ENCODE data around the gene MMP2.

DNA sequence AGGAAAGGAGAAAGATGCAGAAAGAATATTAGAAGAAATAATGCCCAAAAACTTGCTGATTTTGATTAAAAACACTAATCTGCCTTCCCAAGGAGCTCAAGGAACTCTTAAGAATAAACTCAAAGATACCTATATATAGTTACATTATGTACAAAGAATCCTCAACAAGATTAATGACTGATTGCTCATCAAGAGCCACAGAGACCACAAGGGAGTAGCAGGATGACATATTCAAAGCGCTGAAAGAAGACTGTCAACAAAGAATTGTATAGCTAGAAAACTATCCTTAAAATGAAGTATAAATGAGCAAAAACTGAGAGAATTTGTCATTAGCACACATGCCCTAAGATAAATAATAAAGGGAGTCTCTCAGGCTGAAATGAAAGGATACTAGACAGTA, 36.1 kb downstream of the MMP2 start:
- TF ChIP-seq, protein P1, sequence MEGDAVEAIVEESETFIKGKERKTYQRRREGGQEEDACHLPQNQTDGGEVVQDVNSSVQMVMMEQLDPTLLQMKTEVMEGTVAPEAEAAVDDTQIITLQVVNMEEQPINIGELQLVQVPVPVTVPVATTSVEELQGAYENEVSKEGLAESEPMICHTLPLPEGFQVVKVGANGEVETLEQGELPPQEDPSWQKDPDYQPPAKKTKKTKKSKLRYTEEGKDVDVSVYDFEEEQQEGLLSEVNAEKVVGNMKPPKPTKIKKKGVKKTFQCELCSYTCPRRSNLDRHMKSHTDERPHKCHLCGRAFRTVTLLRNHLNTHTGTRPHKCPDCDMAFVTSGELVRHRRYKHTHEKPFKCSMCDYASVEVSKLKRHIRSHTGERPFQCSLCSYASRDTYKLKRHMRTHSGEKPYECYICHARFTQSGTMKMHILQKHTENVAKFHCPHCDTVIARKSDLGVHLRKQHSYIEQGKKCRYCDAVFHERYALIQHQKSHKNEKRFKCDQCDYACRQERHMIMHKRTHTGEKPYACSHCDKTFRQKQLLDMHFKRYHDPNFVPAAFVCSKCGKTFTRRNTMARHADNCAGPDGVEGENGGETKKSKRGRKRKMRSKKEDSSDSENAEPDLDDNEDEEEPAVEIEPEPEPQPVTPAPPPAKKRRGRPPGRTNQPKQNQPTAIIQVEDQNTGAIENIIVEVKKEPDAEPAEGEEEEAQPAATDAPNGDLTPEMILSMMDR (IDR thresholded peaks at IDR 0.05): no peak
- no peak for TF ChIP-seq POLR2A (IDR thresholded peaks at IDR 0.05)
- TF ChIP-seq EP300 (IDR thresholded peaks at IDR 0.05): no peak
